Hematopoietic multipotent progenitor cell treated with erythropoietin and hydrocortisone succinate and interleukin-3 and kit ligand, for 4 days (in vitro differentiated cells): ENCODE measurements around the gene MAJIN.
"Not testable (repeated sequence)": the region's sequence is repeated elsewhere in the genome, so short reads cannot be mapped to it uniquely, and the experiment has no call there.

ENCODE experiments used
- DNase-seq: peaks from one replicate; pipeline ENCODE4 v3.0.0-alpha.2; 2015

Gene MAJIN

DNA sequence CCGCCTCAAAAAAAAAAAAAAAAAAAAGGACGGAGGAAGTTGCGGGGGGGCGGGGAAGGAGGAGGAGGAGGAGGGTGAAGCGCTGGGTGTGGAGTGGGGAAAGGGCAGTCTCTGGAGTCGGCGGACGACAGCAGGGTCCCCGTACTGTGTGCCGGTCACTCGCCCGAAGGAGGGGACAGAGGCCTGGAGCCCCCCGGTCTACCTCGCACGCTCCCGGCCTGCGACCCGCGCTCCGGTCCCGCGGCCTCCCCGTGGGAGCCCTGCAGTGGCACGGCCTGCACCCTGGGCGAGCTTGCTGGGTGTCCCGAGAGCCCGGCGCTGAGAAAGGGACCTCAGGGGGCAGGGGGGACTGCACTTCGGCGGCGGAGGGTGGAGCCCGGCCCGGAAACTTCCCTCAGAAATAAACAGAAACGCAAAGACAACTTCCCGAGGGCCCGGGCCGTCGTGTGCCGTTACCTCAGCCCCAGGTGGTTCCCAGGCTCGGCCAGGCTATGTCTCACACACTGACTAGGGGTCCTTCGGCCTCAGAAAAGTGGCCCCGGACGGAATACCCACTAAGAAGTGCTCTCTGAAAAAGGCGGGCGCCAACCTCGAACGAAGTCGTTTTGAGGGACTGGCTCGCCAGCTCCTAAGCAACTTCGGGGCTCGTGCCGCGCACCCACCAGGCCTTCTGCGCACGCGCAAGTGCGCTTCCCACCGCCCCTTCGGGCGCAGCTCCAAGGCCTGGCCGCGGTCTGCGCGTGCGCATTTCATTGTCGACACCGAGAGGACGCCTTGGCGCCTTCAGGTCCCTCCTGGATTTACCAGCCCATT, at the start of gene MAJIN:
Gene MAJIN, minus strand, starts transcription at position 688 of the 813 bp plus-strand sequence. CDS start 12,703 bp downstream, outside the sequence.
- DNase-seq: peak; percentile 91

- DNase-seq: no peak
Observed at GRCh38 chr11:65021509-65021908, 49.6 kb upstream of the MAJIN start.

- no peak for DNase-seq
Observed at GRCh38 chr11:65021003-65021402, 49.1 kb upstream of the MAJIN start.

- no peak for DNase-seq
Observed at GRCh38 chr11:65019824-65020223, 47.9 kb upstream of the MAJIN start.

GRCh38 chr11:65017937-65018336, 46.0 kb upstream of the MAJIN start:
- no peak for DNase-seq

- peak; percentile 41 for DNase-seq
Observed at GRCh38 chr11:65016705-65017104, 44.8 kb upstream of the MAJIN start.

DNA sequence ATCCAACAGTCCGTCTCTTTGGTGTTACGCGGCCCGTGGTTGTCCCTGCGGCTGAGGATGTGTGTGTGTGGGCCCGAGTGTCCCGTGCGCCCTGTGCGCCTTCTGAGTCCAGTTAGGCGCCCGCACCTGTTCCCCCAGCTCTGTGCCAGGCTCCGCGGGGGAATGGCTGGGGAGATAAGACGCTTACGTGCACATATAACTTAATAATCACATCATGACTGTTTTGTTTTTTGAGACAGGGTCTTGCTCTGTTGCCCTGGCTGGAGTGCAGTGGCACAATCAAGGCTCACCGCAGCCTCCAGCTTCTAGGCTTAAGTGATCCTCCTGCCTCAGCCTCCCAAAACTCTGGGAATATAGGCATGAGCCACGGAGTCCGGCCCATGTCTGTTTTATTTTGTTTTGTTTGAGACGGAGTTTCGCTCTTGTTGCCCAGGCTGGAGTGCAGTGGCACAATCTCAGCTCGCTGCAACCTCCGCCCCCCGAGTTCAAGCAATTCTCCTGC, 42.9 kb upstream of the MAJIN start:
- DNase-seq: peak; percentile 72

DNA sequence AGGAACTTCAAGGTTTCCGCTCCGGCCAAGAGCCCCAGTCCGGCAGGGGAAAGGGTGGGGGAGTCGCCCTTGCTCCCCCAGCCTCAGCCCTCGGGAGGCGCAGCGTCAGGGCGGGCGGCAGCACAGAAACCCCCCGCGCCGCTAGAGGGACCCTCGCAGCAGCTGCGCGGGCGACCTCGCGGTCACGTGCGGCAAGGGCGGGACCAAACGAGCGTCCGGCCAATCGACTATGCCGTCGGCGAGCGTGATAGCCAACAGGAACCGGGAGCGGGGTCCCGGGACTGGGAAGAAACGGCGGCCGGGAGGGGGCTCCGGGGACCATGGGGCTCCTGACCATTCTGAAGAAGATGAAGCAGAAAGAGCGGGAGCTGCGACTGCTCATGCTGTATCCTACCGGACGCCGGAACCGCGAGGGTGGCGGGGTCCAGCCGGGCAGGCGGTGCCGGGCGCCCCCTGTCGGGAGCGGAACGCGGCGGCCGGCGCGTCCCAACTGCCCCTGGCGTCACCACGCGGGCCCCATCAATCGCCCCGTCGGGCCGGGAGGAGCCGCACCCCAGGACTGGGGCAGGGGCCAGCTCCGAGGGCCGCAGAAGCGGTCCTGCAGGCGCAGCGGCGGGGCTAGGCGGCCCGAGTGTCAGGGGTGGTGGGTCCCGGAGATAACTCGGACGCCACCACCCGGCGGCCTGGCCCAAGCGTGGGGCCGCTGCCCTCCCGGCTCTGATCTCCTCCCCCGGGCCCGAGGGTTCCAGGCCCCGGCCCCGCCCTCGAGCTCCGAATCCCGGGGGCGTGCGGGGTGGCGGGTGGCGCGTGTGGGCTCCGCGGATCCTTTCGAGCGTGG, 42.2 kb upstream of the MAJIN start, which contains the start of gene ARL2:
Gene ARL2, plus strand, starts transcription at position 273 of the 838 bp plus-strand sequence. Its CDS starts 48 bp downstream, at position 321.
- DNase-seq: peak; percentile 97

- DNase-seq: peak; percentile 97
Observed at GRCh38 chr11:65013130-65013887, 41.4 kb upstream of the MAJIN start.

DNA sequence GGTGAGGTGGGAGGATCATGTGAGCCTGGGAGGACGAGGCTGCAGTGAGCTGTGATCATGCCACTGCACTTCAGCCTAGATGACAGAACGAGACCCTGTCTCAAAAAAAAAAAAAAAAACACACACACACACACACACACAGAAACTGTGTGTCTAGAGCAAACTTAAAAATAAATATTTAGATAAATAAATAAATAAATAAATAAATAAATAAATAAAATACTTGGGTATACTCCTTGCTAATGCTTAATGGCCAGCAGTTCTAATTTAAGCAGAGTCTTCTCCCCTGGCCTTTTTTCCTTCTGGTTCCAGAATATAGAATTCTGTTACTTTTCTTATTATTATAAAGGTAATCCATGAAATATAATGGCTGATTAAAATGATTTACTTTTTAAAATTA, 37.0 kb upstream of the MAJIN start:
- DNase-seq: no peak

DNA sequence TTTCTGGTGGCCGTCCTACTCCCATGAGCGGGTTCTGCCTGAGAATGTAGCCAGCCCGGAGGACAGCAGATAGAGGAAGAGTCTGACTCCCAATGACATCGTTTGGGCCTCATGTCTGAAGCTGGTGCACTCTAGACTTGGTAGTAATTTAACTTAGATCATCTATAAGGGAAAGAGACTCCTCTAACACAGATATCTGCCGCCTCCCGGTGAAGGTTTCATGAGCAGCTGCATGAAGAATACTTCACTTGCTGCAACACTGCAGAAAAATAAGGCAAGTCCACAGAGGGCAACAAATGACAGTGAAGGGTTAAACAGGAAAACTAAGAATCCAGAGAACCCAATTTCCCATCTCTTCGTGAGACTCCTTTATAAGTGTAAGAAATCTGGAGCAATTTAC, 36.1 kb upstream of the MAJIN start:
- DNase-seq: no peak

DNA sequence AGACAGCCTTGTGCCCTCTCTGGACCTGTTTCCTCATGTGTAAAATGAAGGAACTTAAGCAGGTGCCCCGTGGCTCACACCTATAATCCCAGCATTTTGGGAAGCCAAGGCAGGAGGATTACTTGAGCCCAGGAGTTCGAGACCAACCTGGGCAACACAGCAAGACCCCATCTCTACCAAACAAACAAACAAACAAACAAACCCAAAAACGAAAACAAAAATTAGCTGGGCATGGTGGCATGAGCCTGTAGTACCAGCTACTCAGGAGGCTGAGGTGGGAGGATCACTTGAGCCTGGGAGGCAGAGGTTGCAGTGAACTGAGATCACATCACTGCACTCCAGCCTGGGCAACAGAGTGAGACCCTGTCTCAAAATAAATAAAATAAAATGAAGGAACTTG, 32.1 kb upstream of the MAJIN start:
- not testable (repeated sequence) for DNase-seq

- DNase-seq: peak; percentile 33
Observed at GRCh38 chr11:65003282-65003681, 31.4 kb upstream of the MAJIN start.

DNA sequence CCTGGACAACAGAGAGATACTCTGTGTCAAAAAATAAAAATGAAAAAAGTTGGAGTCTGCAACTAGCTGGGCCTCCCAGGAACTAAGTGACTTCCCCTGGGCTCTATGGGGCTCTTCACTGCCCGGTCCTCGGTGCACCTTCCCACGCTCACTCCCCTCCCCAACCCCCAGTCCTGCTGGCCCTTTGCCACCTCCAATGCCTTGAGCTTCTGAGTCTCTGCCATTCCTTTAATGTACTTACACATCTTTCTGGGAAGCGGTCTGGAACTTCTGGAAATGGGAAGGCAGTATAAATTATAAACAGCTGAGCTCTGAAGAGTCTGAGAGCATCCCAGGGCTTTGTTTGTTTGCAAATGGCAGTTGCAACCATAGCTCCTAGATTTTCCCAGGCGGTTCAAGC, 30.8 kb upstream of the MAJIN start:
- DNase-seq: no peak

- DNase-seq: no peak
Observed at GRCh38 chr11:64999478-64999877, 27.6 kb upstream of the MAJIN start.

DNA sequence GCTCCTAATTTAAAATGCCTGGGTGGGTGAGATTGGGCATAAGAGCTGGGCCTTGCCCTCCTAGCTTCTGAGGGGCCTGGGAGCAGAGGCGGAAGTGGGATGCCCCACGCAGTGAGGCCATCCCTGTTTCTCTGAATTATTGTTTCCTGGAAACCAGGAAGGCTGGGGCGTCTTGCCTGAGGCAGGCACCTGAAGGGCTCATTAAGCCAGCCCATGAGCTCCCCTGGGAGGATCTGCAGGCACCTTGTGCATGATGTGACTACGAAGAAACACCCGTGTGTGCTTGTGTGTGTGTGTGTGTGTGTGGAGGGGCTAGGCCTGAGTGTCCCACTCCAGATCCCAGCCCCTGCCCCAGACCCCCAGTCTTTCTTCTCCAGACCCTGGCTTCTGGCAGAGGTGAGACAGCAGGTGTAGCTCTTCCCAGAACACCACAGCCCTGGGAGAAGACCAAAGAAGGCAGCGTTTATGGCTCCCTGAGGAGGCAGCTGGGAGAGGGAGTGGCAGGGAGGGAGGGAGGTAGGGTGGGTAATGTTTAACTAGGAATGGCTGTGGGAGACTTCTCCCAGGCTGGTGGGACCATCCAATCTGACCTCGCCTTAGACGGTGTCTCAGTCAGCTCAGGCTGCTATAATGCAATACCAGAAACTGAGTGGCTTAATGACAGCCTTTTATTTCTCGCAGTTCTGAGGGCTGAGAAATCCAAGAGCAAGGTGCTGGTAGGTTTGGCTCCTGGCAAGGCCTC, 27.0 kb upstream of the MAJIN start:
- DNase-seq: no peak

- DNase-seq: no peak
Observed at GRCh38 chr11:64998141-64998540, 26.2 kb upstream of the MAJIN start.

- DNase-seq: peak; percentile 80
Observed at GRCh38 chr11:64996710-64997380, 24.9 kb upstream of the MAJIN start, which contains the start of gene BATF2. Gene BATF2 (minus strand): TSS chr11:64996971. CDS start chr11:64996914, 57 bp downstream.

- no peak for DNase-seq
Observed at GRCh38 chr11:64996327-64996709, 24.4 kb upstream of the MAJIN start.

DNA sequence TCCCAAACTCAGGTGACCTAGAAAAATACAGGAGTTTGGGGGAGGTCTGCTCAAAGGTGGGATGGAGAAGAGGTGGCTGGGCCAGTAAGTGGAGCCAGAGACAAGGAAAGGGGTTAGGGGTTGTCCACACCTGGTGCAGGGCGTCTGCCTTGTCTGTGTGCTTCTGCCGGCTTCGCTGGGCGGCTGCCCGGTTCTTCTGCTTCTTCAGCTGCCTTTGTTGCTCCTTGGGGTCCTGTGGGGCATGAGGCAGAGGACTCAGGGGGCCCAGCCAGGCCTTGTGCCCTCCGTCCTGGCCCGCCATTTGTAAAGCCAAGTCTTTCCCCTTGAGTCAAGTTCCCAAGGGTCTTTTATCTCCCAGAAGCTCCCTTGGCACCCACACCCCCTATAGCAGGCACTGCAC, 22.4 kb upstream of the MAJIN start:
- no peak for DNase-seq

DNA sequence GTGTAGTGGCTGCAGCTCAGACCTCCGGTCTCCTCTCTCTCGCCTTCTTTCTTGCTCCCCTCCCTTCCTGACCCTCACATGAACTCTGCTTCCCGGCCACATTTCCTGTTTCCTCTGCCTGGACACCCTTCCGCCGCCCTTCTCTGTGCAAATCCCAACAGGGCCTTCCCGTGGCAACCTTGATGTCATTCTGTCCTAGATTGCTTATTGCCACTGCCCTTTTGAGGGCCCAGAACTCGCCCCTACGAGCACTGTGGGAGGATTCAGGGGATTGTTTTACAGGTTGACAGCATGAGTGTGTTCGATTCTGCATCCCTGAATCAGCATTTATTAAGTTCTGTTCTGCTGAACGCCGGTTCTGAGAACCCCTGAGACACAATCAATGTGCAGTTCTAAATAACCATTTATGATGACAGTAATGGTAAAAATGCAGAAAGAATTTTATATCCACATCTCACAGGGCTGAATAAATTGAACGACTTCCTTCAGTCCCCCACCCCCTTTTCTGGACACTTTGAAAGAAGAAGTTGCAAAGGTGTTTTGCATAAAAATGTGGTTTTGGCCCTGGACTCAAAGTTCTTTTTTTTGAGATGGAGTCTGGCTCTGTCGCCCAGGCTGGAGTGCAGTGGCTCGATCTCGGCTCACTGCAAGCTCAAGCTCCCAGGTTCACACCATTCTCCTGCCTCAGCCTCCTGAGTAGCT, 18.5 kb upstream of the MAJIN start:
- no peak for DNase-seq
